ENCODE results near the gene LSR.

LSR gene

GRCh38 chr19:35302446-35302845 is 53.6 kb downstream of the LSR start:
- no peak overlapping the region for H3K27ac ChIP-seq
- no peak for TF ChIP-seq ZFX (IDR thresholded peaks at IDR 0.05; ENCODE audit: borderline replicate concordance)
- no peak for TF ChIP-seq CTCF (IDR thresholded peaks at IDR 0.05)

GRCh38 chr19:35303357-35303915 is 54.6 kb downstream of the LSR start:
- no peak overlapping the region for H3K27ac ChIP-seq
- no peak for TF ChIP-seq CTCF (IDR thresholded peaks at IDR 0.05)
- no peak for TF ChIP-seq ZFX (IDR thresholded peaks at IDR 0.05; ENCODE audit: borderline replicate concordance)

GRCh38 chr19:35304036-35304435 is 55.2 kb downstream of the LSR start:
- H3K27ac ChIP-seq = no peak overlapping the region
- TF ChIP-seq ZFX (IDR thresholded peaks at IDR 0.05; ENCODE audit: borderline replicate concordance) = no peak
- TF ChIP-seq CTCF (IDR thresholded peaks at IDR 0.05) = no peak

DNA sequence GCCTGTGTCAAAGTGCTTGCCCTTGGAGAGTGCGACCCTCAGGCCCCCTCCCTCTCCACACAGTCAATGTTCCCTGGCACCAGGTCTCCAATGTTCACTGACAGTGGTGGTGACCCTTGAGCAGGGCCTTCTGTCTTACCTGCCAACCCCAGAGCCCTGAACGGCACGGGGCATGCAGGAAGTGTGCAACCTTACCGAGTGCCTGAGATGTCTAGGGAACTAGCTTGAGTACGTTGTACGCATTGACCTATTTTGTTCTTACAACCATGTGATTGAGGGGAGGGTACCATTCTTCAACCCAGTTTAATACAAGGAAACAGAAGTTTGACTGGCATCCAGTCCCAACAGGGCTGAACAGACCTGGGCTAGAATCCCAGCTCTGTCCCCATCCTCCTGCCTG is 56.4 kb downstream of the LSR start:
- TF ChIP-seq CTCF (IDR thresholded peaks at IDR 0.05) (no peak), ZFX (IDR thresholded peaks at IDR 0.05; ENCODE audit: borderline replicate concordance) (no peak)
- no peak overlapping the region for H3K27ac ChIP-seq

GRCh38 chr19:35306473-35307246 is 57.9 kb downstream of the LSR start:
- no peak for TF ChIP-seq ZFX (IDR thresholded peaks at IDR 0.05; ENCODE audit: borderline replicate concordance)
- peak; percentile 46 for TF ChIP-seq CTCF (IDR thresholded peaks at IDR 0.05)
- H3K27ac ChIP-seq = no peak overlapping the region

DNA sequence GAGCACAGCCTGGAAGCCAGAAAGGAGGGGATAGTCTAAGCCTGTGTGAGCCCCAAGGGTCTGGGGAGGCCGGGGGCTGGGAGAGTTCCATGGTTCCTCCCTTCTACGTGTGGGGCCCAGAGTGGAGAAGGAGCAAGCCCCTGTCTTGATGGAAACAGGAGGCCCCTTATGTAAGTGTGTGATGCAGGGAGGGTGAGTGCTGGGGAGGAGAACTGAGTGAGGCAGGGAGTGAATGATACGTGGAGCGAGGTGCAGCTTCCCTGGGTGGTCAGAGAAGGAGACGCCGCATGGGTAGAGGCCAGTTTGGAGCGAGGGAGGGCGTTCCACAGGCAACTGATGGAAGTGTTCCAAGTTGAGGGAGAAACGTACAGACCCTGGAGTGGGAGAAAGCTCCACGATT is 59.1 kb downstream of the LSR start:
- H3K27ac ChIP-seq = no peak overlapping the region
- no peak for TF ChIP-seq ZFX (IDR thresholded peaks at IDR 0.05; ENCODE audit: borderline replicate concordance)
- TF ChIP-seq CTCF (IDR thresholded peaks at IDR 0.05) = no peak

DNA sequence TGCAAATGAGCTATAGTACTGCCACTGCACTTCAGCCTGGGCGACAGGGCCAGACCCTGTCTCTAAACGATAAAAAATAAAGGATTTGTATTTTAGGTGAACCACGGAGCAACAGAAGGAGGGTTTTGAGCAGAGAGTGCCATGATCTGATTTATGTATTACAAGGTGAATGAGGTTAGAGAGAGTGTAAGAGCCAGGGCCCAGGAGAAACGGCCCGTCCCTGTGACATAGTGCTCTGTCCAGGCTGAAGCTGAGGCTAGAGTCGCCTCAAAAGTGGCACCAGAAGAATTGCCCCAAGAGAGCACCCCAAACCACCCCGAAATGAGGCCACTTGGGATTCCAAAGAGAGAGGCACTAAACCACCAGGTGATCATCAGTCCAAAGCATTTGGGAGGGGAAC is 60.1 kb downstream of the LSR start:
- no peak overlapping the region for H3K27ac ChIP-seq
- TF ChIP-seq ZFX (IDR thresholded peaks at IDR 0.05; ENCODE audit: borderline replicate concordance) (no peak), CTCF (IDR thresholded peaks at IDR 0.05) (no peak)

Measured in 22Rv1 (cell line).